ENCODE measurements around the gene RAI1.

- TF ChIP-seq POLR2A (IDR thresholded peaks at IDR 0.05; ENCODE audit: low read depth, low read length), result no peak
- no peak for TF ChIP-seq TAF1 (IDR thresholded peaks at IDR 0.05; ENCODE audit: borderline replicate concordance, low read depth, low read length)
- TF ChIP-seq POLR2AphosphoS5 (IDR thresholded peaks at IDR 0.05; ENCODE audit: low read depth, low read length), result no peak
Measured at GRCh38 chr17:17827826-17828621, 146.8 kb downstream of the RAI1 start.
